Hepatic stellate cell (primary cell): ENCODE data around the gene PALLD.
"Not testable (repeated sequence)": the region's sequence is repeated elsewhere in the genome, so short reads cannot be mapped to it uniquely, and the experiment has no call there.

Experiments
- DNase-seq: peaks from one replicate; pipeline ENCODE4 v3.0.0; 2011; ENCODE audit warnings: low spot score

PALLD gene

GRCh38 chr4:168498251-168498650, 1.4 kb downstream of the PALLD start:
- DNase-seq = no peak

DNA sequence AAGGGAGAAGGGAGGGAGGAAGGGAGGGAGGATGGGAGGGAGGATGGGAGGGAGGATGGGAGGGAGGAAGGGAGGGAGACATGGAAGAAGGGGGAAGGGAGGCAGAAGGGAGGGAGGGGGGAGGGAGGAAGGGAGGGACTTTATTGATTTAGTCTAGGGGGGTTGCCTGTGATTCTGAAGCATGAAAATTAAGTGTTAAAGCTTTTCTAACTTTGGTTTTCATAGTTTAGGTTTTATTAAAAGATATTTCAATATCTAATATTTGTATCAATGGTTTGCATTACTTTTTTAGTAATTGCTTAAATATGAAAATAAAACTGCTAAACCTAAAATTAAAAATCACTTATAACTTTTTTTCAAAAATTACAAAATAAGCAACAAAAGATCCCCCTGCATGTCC, 2.4 kb downstream of the PALLD start:
- DNase-seq = no peak

DNA sequence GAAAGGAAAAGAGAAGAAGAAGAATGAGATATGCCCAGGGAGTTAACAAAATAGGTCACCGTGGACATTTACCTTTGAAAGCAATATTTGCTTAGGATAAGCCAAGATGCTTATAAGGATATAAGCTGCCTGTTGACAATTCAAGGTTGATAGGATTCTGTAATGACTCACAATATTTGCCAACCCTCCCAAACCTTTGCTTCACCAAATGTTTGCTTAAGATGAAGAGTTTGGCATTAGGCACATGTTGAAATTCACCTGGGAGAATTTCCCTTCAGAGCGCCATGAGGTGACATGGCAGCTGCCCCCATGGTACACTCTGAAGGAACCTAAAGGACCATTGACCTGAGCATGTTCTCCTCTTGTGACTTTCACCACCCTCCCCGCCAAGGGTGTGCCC, 4.6 kb downstream of the PALLD start:
- DNase-seq = no peak

DNA sequence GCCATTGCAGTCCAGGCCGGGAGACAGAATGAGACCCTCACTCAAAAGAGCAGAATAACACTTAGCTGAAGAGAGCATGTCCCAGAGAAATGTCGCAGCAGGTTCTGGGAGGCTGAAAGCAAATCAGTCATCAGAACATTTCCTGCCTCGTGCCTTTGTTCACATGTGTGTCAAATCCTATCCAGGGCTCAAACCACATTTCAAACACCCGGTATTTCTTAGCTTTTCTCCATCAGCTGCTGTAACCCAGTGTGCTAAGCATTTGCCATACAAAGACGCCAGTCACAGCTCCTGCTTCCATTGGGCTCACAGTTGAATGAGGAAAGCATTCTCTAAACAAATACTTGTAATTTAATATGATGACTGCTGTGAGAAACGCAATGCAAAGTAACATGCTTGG, 6.0 kb downstream of the PALLD start:
- no peak for DNase-seq

DNA sequence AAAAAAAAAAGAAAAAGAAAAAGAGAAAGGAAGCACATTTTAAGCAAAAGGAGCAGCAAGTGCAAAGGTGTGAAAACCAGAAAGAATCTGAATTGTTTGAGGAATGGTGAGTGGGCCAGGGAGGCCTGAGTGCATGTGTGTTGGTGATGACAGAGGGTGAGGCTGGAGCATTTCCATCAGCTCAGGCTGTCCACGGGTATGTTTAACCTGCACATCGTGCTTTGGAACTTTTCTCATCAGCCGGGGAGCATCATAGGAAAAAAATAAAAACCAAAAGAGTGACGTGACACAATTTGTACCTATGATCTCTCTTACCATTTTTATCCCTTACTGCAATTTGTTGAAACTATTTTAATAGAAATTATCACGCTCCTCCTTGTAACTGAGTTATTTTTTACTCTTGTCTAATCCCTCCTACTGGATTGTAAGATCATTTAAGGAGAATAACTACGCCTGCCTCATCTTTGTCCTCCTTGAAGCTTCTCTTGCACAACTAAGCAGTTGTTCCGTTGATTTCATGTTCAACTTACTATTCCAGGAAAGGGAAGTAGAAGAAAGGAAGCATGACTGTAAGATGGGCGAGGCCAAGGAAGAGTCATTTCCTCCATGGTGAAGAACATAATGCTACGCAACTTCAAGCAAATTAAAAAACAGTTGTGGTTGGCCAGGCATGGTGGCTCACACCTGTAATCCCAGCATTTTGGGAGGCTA, 7.0 kb downstream of the PALLD start:
- DNase-seq = no peak

DNA sequence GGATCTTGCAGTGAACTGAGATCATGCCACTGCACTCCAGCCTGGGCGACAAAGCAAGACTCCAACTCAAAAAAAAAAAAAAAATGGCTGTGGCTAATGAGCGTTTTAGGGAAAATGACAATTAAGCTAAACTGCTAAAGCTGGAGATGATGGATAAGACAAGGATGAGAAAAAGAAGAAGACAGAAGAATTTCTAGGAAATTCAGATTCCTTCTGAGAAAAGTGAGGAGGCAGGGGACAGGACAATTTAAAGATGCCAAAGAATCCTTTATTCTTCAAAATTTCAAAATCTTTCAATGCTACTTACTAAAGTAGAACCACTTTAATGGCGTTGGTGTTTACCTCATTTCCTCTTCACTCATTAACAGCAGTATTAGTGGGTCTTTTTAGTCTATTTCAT, 7.7 kb downstream of the PALLD start:
- no peak for DNase-seq

GRCh38 chr4:168506014-168506413, 9.2 kb downstream of the PALLD start:
- DNase-seq = no peak

GRCh38 chr4:168507178-168507815, 10.4 kb downstream of the PALLD start:
- DNase-seq = no peak

DNA sequence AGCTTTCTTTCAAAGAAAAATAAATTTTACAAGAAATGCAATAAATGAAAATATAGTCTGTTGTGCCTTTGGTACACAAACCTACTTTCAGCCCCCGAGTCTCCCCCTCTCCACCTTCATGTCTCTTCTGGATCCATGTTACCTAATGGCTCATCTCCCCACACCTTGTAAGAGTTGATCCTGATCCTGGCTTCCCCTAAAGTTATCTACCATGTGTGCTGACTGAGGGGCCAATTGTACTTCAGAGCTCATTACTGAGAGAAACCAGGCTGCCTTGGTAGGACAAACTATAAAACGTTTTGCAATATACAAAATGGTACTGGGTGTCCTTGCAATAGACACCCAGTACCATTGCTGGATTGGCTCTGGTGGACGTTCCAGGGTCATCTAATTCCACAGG, 11.8 kb downstream of the PALLD start:
- DNase-seq = no peak

- DNase-seq = no peak
These were observed 12.9 kb downstream of the PALLD start for GRCh38 chr4:168509786-168510185.

GRCh38 chr4:168511780-168512489, 15.1 kb downstream of the PALLD start:
- DNase-seq = no peak

DNA sequence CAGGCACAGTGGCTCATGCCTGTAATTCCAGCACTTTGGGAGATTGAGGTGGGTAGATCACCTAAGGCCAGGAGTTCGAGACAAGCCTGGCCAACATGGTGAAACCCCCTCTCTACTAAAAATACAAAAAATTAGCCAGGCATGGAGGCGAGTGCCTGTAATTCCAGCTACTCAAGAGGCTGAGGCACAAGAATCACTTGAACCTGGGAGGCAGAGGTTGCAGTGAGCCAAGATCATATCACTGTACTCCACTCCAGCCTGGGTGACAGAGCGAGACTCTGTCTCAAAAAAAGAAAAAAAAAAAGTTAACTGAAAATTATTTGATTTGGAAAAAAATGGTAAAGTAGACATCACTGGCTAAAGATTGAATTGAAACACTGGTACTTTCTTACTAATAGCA, 17.0 kb downstream of the PALLD start:
- not testable (repeated sequence) for DNase-seq

DNA sequence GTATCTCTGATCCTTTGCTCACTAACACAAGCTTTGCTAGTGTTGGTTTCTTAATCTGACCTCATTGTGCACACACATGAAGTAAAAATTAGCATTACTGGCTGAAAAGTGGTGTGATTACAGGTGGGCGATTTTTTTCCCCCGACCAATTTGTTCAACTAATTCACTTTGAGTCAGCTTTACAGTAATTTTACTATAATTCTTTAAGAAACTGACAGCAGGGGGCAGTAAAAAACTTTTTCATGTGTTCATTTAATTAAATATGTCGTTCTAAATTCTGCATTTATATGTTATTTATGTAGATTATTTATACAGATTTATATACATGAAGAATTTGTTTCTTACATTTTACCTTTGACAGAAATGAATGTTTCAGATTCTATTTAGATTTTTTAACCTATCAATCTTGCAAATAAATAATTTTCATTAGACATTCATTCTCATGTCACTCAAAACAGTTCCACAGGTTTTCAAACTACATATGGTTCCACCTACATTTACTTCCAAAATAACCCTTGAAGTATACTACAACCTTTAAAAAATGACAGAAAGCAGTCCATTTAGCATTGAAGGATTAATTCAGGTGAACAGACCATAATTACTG, 17.5 kb downstream of the PALLD start:
- DNase-seq = no peak

- no peak for DNase-seq
These were observed 18.6 kb downstream of the PALLD start for GRCh38 chr4:168515222-168516011.

DNA sequence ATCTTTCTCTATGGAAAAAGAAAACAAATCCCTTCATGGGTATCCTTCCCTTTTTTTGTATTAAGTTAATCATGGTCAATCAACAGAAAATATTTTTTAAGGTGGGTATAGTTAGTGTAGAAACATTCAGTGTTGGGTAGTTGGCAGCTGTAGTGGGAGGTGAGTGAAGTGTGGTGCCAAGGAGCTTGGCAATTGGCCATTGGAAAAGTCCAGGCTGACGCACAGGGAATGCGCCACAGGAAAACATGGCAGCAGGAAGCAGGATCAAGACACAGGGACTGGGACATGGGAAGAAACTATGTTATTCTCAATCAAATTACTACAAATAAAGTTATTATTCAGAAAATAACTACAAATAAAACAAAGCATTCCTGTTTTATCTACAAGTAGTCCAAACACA, 20.0 kb downstream of the PALLD start:
- DNase-seq = no peak

GRCh38 chr4:168519576-168519975, 22.7 kb downstream of the PALLD start:
- no peak for DNase-seq

GRCh38 chr4:168521721-168522120, 24.9 kb downstream of the PALLD start:
- no peak for DNase-seq

DNA sequence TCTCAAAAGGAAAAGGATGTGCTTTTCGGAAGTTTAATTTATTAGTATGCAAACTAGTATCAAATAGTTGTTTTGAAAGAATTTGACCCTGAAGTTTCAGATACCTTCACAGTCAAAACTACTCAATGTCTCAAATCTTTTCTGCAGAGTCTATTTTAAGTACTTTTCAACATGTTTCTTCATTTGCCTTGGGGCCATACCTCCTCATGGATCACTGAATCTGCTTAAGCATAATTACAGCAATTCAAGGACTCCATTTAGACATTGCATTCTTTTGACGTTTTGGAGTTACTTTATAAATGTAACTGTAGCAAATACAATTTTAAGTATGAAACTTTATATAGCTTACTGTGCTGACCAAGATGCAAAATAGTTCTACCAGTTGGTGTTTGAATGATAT, 25.5 kb downstream of the PALLD start:
- no peak for DNase-seq

- DNase-seq = no peak
These were observed 26.1 kb downstream of the PALLD start for GRCh38 chr4:168522829-168523489.

DNA sequence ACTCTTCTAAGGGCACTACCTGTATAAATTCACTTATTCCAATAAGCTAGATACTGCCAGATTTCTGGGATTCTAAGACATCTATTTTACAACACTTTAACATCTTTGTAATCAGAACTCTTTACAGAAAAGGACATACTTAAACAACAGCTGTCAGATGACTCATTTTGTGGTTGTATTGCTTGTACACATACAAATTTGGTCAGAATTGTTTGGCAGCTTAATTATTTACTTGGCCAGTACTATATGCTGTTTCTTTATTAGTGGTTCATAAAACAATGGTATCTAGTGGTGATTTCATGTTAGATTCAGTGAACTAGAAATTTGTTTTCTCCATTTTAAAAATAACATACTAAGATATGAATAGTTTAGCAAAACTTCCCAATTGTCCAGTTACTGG, 27.2 kb downstream of the PALLD start:
- DNase-seq = no peak

GRCh38 chr4:168524897-168525296, 28.0 kb downstream of the PALLD start:
- no peak for DNase-seq

DNA sequence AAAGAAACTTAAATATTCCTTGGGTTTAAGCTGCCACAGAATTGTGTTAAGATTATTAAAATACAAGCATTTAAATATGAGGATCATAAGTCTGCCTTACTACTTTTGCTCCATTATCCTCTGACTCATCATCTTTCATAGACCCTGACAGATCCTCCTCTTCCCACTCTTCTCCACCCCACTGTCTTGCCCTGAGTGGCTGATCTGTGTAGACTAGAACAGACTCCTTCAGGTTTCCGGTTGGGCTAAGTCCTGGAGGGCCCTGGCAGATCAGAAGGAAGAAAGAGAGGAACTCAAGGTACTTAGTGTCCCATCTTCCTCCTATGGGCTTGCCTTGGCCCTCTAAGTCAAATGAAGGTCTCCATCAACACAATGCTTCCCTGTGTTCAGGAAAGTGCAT, 30.7 kb downstream of the PALLD start:
- DNase-seq = no peak
